ENCODE results near the gene UNCX. TPM values are rescaled to one million over a fixed set of nuclear protein-coding genes. Genes with fewer than 3 reads are reported as not detected.

UNCX gene
- total RNA-seq: not detected in 2 replicates

GRCh38 chr7:1232623-1233332, at the start of gene UNCX:
TSS of gene UNCX (plus strand) at chr7:1232872. CDS start at chr7:1233018, 146 bp downstream.

Other genes starting within 250 kb of the UNCX start
- gene CYP2W1, start 249.7 kb upstream of the UNCX start, total RNA-seq: not detected in 2 replicates
- gene GPR146, start 188.3 kb upstream of the UNCX start, total RNA-seq: 7.8 TPM in 2 replicates
- gene GPER1, start 144.8 kb upstream of the UNCX start, total RNA-seq: 0.79 and 2.0 TPM in 2 replicates
- 24.1 and 25.5 TPM in 2 replicates for gene ZFAND2A, start 72.7 kb upstream of the UNCX start, total RNA-seq
- gene MICALL2, start 226.6 kb downstream of the UNCX start, total RNA-seq: 20.2 and 24.1 TPM in 2 replicates